Neural cell (in vitro differentiated cells): Measurements from ENCODE around the gene CMTM8. TPM values are rescaled to one million over a fixed set of nuclear protein-coding genes. Genes with fewer than 3 reads are reported as not detected.

Experiments used
- H2AFZ ChIP-seq: fragments of 200-600, 300-800 bp; sonication (generic), shearing (Covaris generic); 2 replicates; pipeline ENCODE4 v1.6.0; 2014; ENCODE audit warnings: low read depth, mild to moderate bottlenecking, antibody characterized with exemption, low read length, moderate library complexity
- H3F3A ChIP-seq: fragments of 200-600 bp; shearing (Covaris generic); 2 replicates; pipeline ENCODE4 v1.6.1; 2016; ENCODE audit warnings: mild to moderate bottlenecking, moderate library complexity, mixed read lengths, antibody characterized with exemption, low read length; ENCODE audit not compliant: insufficient read depth, poor library complexity, severe bottlenecking
- H3K27ac ChIP-seq: fragments of 200-600, 300-800 bp; sonication (generic), shearing (Covaris generic); 2 replicates; pipeline ENCODE4 v1.5.1; 2014; ENCODE audit warnings: mild to moderate bottlenecking, low read length, moderate library complexity
- H3K27me3 ChIP-seq: fragments of 300-800, 200-600 bp; sonication (generic), shearing (Covaris generic); 2 replicates; pipeline ENCODE4 v1.6.0; 2014; ENCODE audit warnings: mild to moderate bottlenecking, low read depth, low read length, moderate library complexity; ENCODE audit not compliant: insufficient read depth
- H3K36me3 ChIP-seq: fragments of 300-800, 200-600 bp; sonication (generic), shearing (Covaris generic); 2 replicates; pipeline ENCODE4 v1.5.1; 2014; ENCODE audit warnings: mild to moderate bottlenecking, antibody characterized with exemption, low read length, moderate library complexity; ENCODE audit not compliant: insufficient read depth
- H3K4me2 ChIP-seq: fragments of 300-800, 200-600 bp; sonication (generic), shearing (Covaris generic); 2 replicates; pipeline ENCODE4 v1.6.0; 2014; ENCODE audit warnings: mild to moderate bottlenecking, low read length
- H3K4me3 ChIP-seq: fragments of 300-800, 200-600 bp; sonication (generic), shearing (Covaris generic); 2 replicates; pipeline ENCODE4 v1.5.1; 2014; ENCODE audit warnings: mild to moderate bottlenecking, low read length, moderate library complexity
- H3K79me2 ChIP-seq: fragments of 200-600 bp; shearing (Covaris generic); replicated peaks from 2 replicates; pipeline ENCODE4 v1.6.0; 2014; ENCODE audit warnings: mild to moderate bottlenecking, low read length, moderate library complexity; ENCODE audit not compliant: insufficient read depth
- H3K9ac ChIP-seq: fragments of 300-800, 200-600 bp; sonication (generic), shearing (Covaris generic); 2 replicates; pipeline ENCODE4 v1.6.1; 2016; ENCODE audit warnings: mild to moderate bottlenecking, low read length, mixed read lengths
- H3K9me2 ChIP-seq: fragments of 200-600 bp; shearing (Covaris generic); 2 replicates; pipeline ENCODE4 v1.6.1; 2016; ENCODE audit warnings: mild to moderate bottlenecking, low read length, mixed read lengths; ENCODE audit not compliant: insufficient read depth
- H3K9me3 ChIP-seq: fragments of 200-600, 300-800 bp; sonication (generic), shearing (Covaris generic); 2 replicates; pipeline ENCODE4 v1.6.1; 2016; ENCODE audit warnings: mild to moderate bottlenecking, mixed run types, low read length, moderate library complexity, mixed read lengths
- H4K20me1 ChIP-seq: fragments of 200-600 bp; shearing (Covaris generic); 2 replicates; pipeline ENCODE4 v1.6.1; 2016; ENCODE audit warnings: mild to moderate bottlenecking, mixed run types; ENCODE audit not compliant: insufficient read depth
- CTCF ChIP-seq: fragments of 450-650 bp; IDR thresholded peaks from 2 replicates; pipeline ENCODE4 v1.5.1; 2014; ENCODE audit warnings: antibody characterized with exemption, mild to moderate bottlenecking, moderate library complexity; ENCODE audit not compliant: poor library complexity, severe bottlenecking
- EP300 ChIP-seq: fragments of 450-650 bp; conservative IDR thresholded peaks from 2 replicates; pipeline ENCODE4 v1.6.1; 2014; ENCODE audit warnings: antibody characterized with exemption, mild to moderate bottlenecking, moderate library complexity; ENCODE audit not compliant: poor library complexity, severe bottlenecking
- EZH2 ChIP-seq: fragments of 200-600, 300-800 bp; shearing (Covaris generic), sonication (generic); IDR thresholded peaks from 2 replicates; pipeline ENCODE4 v1.6.1; 2014; ENCODE audit warnings: antibody characterized with exemption, low read length, borderline replicate concordance, mild to moderate bottlenecking; ENCODE audit not compliant: insufficient read depth, poor library complexity, severe bottlenecking
- MXI1 ChIP-seq: fragments of 450-650 bp; conservative IDR thresholded peaks from 2 replicates; pipeline ENCODE4 v1.6.1; 2014; ENCODE audit warnings: antibody characterized with exemption, mild to moderate bottlenecking; ENCODE audit not compliant: poor library complexity, severe bottlenecking
- POLR2AphosphoS5 ChIP-seq: IDR thresholded peaks from 2 replicates; pipeline ENCODE4 v1.6.1; 2012
- RAD21 ChIP-seq: fragments of 450-650 bp; conservative IDR thresholded peaks from 2 replicates; pipeline ENCODE4 v1.6.1; 2014; ENCODE audit warnings: antibody characterized with exemption, mild to moderate bottlenecking, moderate library complexity
- REST ChIP-seq: IDR thresholded peaks from 2 replicates; pipeline ENCODE4 v1.6.1; 2012; ENCODE audit warnings: borderline replicate concordance
- SMC3 ChIP-seq: fragments of 450-650 bp; conservative IDR thresholded peaks from 2 replicates; pipeline ENCODE4 v1.6.1; 2014; ENCODE audit warnings: antibody characterized with exemption, mild to moderate bottlenecking, moderate library complexity; ENCODE audit not compliant: poor library complexity
- TAF1 ChIP-seq: IDR thresholded peaks from 2 replicates; pipeline ENCODE4 v1.6.1; 2012; ENCODE audit warnings: low read depth
- polyA plus RNA-seq: library from polyadenylated mRNA; depleted of rRNA; stranded (reverse); fragments of >200 nt; gene quantifications from 2 replicates; pipeline ENCODE4 v1.2.3, GENCODE V29; 2014

CMTM8 gene
- polyA plus RNA-seq, 1 donor from 2014 or later: not detected

GRCh38 chr3:32413845-32414521 is 175.5 kb downstream of the CMTM8 start:
- Histone ChIP-seq H3K4me2 (no peak overlapping the region), H3K9ac (no peak overlapping the region), H3K27ac (no peak overlapping the region), H3K9me3 (no peaks in the 10 kb centered on the region), H4K20me1 (no peaks in the 10 kb centered on the region), H3K27me3 (no peaks in the 10 kb centered on the region), H3K4me3 (no peak overlapping the region), H3K9me2 (no peaks in the 10 kb centered on the region), H3K36me3 (no peaks in the 10 kb centered on the region), H2AFZ (no peak overlapping the region), H3K79me2 (no peaks in the 10 kb centered on the region), H3F3A (no peaks in the 10 kb centered on the region)
- TF ChIP-seq MXI1 (no peak), TAF1 (no peak), RAD21 (no peak), SMC3 (no peak)

- TF ChIP-seq EP300: no peak
- no peak for TF ChIP-seq RAD21
- no peak for TF ChIP-seq CTCF
- no peak for TF ChIP-seq MXI1
- TF ChIP-seq EZH2: no peak
- TF ChIP-seq REST: no peak
- no peak for TF ChIP-seq POLR2AphosphoS5
- TF ChIP-seq SMC3: no peak
- no peak for TF ChIP-seq TAF1
- Histone ChIP-seq H3K79me2 (no peaks in the 10 kb centered on the region), H4K20me1 (no peaks in the 10 kb centered on the region), H3K27me3 (no peaks in the 10 kb centered on the region), H3K9me2 (no peaks in the 10 kb centered on the region), H3K9ac (no peak overlapping the region), H3K4me2 (no peak overlapping the region), H3F3A (no peaks in the 10 kb centered on the region), H3K36me3 (no peaks in the 10 kb centered on the region), H3K9me3 (no peaks in the 10 kb centered on the region), H3K4me3 (no peak overlapping the region), H3K27ac (no peak overlapping the region), H2AFZ (no peak overlapping the region)
Observed at GRCh38 chr3:32414522-32415202, 176.2 kb downstream of the CMTM8 start.
